SK-N-SH (cell line): ENCODE results near the gene SPEF2.

ENCODE experiments used
- EP300 ChIP-seq, 2 experiments: IDR thresholded peaks; 2 replicates each; pipeline versions ENCODE4 v1.4.0 to v1.6.1; 2012; ENCODE audit warnings: borderline replicate concordance in 1 of 2, low read depth in 1 of 2, low read length in 1 of 2
- FOXJ3 ChIP-seq: sonication (generic); formaldehyde crosslinking; IDR thresholded peaks from 2 replicates; pipeline ENCODE4 v1.5.1; 2020; ENCODE audit warnings: mild to moderate bottlenecking, missing genetic modification reagents
- FOXM1 ChIP-seq: IDR thresholded peaks from 2 replicates; pipeline ENCODE4 v1.4.0; 2012; ENCODE audit warnings: low read depth, mild to moderate bottlenecking
- POLR2AphosphoS5 ChIP-seq: IDR thresholded peaks from 2 replicates; pipeline ENCODE4 v1.6.1; 2012; ENCODE audit warnings: low read depth, low read length
- RXRA ChIP-seq: IDR thresholded peaks from 2 replicates; pipeline ENCODE4 v1.4.0; 2012; ENCODE audit warnings: low read depth, mild to moderate bottlenecking, borderline replicate concordance
- YY1 ChIP-seq: IDR thresholded peaks from 2 replicates; pipeline ENCODE4 v1.4.0; 2012; ENCODE audit warnings: low read depth, mild to moderate bottlenecking
- TF ChIP-seq, protein P1 (sequence below): fragments of 150-350 bp; IDR thresholded peaks from 2 replicates; pipeline ENCODE4 v1.6.1; 2017; ENCODE audit warnings: antibody characterized with exemption, low read length, low read depth, borderline replicate concordance
- TF ChIP-seq, protein P2 (sequence below): fragments of 200-600 bp; sonication (generic); IDR thresholded peaks from 2 replicates; pipeline ENCODE4 v1.6.1; 2017; ENCODE audit warnings: antibody characterized with exemption, mild to moderate bottlenecking, moderate library complexity
- TF ChIP-seq, protein P3 (sequence below): IDR thresholded peaks from 2 replicates; pipeline ENCODE4; 2012
- TF ChIP-seq, protein P4 (sequence below): IDR thresholded peaks from 2 replicates; pipeline ENCODE4 v1.4.0; 2012; ENCODE audit warnings: low read depth
- TF ChIP-seq, protein P5 (sequence below): IDR thresholded peaks from 2 replicates; pipeline ENCODE4 v1.6.1; 2012; ENCODE audit warnings: mild to moderate bottlenecking, low read depth, low read length, moderate library complexity
- TF ChIP-seq, protein P6 (sequence below): fragments of 150-350 bp; IDR thresholded peaks from 2 replicates; pipeline ENCODE4 v1.6.1; 2016; ENCODE audit warnings: mild to moderate bottlenecking, low read depth, low read length

DNA sequence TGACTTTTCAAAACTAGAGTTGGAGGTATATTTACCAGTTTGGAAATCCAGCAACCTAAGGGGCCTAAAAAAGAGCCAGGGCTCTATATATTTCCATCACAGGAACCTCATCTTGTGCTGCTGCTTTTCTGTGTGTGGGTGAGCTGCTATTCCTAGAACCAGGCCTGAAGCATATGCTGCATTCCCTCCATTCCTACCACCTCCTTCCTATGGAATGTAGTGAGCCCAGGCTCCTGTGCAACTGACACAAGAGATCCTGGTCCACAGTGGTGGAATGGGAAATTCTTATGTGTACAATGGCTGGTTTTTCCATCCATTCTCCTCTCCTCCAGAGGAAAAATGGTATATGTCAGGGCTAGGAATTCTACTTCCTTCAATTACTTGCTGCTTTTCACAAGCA, 39.1 kb downstream of the SPEF2 start:
- TF ChIP-seq, protein P1, sequence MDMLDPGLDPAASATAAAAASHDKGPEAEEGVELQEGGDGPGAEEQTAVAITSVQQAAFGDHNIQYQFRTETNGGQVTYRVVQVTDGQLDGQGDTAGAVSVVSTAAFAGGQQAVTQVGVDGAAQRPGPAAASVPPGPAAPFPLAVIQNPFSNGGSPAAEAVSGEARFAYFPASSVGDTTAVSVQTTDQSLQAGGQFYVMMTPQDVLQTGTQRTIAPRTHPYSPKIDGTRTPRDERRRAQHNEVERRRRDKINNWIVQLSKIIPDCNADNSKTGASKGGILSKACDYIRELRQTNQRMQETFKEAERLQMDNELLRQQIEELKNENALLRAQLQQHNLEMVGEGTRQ = no peak
- no peak for TF ChIP-seq RXRA
- TF ChIP-seq, protein P2, sequence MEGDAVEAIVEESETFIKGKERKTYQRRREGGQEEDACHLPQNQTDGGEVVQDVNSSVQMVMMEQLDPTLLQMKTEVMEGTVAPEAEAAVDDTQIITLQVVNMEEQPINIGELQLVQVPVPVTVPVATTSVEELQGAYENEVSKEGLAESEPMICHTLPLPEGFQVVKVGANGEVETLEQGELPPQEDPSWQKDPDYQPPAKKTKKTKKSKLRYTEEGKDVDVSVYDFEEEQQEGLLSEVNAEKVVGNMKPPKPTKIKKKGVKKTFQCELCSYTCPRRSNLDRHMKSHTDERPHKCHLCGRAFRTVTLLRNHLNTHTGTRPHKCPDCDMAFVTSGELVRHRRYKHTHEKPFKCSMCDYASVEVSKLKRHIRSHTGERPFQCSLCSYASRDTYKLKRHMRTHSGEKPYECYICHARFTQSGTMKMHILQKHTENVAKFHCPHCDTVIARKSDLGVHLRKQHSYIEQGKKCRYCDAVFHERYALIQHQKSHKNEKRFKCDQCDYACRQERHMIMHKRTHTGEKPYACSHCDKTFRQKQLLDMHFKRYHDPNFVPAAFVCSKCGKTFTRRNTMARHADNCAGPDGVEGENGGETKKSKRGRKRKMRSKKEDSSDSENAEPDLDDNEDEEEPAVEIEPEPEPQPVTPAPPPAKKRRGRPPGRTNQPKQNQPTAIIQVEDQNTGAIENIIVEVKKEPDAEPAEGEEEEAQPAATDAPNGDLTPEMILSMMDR = no peak
- TF ChIP-seq YY1 = no peak
- TF ChIP-seq, protein P3, sequence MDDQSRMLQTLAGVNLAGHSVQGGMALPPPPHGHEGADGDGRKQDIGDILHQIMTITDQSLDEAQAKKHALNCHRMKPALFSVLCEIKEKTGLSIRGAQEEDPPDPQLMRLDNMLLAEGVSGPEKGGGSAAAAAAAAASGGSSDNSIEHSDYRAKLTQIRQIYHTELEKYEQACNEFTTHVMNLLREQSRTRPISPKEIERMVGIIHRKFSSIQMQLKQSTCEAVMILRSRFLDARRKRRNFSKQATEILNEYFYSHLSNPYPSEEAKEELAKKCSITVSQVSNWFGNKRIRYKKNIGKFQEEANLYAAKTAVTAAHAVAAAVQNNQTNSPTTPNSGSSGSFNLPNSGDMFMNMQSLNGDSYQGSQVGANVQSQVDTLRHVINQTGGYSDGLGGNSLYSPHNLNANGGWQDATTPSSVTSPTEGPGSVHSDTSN = no peak
- no peak for TF ChIP-seq FOXJ3 (CRISPR knock-in tag)
- TF ChIP-seq, protein P4, sequence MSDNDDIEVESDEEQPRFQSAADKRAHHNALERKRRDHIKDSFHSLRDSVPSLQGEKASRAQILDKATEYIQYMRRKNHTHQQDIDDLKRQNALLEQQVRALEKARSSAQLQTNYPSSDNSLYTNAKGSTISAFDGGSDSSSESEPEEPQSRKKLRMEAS = no peak
- no peak for TF ChIP-seq POLR2AphosphoS5
- no peak for TF ChIP-seq FOXM1
- no peak for TF ChIP-seq EP300 (IDR thresholded peaks at IDR 0.05; ENCODE audit: borderline replicate concordance in 1 of 2, low read depth in 1 of 2, low read length in 1 of 2)
- TF ChIP-seq, protein P5, sequence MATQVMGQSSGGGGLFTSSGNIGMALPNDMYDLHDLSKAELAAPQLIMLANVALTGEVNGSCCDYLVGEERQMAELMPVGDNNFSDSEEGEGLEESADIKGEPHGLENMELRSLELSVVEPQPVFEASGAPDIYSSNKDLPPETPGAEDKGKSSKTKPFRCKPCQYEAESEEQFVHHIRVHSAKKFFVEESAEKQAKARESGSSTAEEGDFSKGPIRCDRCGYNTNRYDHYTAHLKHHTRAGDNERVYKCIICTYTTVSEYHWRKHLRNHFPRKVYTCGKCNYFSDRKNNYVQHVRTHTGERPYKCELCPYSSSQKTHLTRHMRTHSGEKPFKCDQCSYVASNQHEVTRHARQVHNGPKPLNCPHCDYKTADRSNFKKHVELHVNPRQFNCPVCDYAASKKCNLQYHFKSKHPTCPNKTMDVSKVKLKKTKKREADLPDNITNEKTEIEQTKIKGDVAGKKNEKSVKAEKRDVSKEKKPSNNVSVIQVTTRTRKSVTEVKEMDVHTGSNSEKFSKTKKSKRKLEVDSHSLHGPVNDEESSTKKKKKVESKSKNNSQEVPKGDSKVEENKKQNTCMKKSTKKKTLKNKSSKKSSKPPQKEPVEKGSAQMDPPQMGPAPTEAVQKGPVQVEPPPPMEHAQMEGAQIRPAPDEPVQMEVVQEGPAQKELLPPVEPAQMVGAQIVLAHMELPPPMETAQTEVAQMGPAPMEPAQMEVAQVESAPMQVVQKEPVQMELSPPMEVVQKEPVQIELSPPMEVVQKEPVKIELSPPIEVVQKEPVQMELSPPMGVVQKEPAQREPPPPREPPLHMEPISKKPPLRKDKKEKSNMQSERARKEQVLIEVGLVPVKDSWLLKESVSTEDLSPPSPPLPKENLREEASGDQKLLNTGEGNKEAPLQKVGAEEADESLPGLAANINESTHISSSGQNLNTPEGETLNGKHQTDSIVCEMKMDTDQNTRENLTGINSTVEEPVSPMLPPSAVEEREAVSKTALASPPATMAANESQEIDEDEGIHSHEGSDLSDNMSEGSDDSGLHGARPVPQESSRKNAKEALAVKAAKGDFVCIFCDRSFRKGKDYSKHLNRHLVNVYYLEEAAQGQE = no peak
- TF ChIP-seq, protein P6, sequence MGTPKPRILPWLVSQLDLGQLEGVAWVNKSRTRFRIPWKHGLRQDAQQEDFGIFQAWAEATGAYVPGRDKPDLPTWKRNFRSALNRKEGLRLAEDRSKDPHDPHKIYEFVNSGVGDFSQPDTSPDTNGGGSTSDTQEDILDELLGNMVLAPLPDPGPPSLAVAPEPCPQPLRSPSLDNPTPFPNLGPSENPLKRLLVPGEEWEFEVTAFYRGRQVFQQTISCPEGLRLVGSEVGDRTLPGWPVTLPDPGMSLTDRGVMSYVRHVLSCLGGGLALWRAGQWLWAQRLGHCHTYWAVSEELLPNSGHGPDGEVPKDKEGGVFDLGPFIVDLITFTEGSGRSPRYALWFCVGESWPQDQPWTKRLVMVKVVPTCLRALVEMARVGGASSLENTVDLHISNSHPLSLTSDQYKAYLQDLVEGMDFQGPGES = no peak
